Measurements from ENCODE around the gene B4GALT2.

Gene B4GALT2

DNA sequence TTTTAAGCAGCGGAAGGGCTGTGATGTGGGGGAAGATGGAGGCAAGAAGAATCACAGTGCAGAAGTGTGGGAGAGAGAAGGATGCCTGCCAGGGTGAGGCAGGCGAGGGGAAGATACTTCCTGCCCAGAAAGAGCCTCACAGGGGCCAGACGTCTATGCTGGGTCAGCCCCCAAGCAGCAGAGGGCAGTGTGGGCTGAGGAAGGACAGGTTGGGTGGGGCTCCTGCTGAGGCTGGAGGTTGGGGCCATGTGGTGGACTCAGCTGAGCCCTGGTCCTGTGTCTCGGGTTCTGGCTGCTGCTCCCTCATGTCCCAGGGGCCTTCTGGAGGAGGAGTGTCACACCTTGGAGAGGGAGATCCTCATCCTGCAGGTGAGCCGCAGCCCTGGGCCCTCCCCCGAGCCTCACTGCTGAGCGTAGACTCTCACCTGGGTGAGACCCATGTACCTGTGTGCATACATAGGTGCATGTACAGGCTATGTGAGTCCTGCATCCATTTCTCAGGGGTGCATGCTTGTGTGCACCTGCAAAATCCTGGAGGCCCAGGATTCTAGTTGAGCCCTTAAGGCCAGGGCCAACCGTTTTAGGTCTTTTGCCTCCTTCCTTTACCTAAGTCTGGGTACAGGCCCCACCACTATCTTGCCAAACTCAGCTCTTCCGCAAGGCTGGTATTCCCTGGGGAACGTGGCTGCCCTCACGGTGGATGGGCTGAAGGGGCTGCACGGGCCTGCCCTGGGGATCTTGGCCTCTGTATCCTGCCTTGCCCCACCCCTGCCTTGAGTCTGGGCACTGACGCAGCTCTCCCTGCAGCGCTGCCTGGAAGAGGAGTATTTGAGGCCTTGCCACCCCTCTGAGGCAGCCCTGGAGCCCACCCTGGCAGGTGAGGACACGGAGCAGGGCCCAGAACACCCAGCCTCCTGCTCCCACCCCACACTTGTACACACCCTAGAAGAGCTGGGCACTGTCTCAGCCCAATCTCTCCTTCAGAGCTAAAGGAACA is 16.1 kb downstream of the B4GALT2 start:
- DNase-seq (ENCODE audit: low read depth, low spot score): no peak
- in situ Hi-C loops (cut with HindIII; ENCODE audit: low sequenced_read_pairs): no loop called here
- TF ChIP-seq, protein P1, sequence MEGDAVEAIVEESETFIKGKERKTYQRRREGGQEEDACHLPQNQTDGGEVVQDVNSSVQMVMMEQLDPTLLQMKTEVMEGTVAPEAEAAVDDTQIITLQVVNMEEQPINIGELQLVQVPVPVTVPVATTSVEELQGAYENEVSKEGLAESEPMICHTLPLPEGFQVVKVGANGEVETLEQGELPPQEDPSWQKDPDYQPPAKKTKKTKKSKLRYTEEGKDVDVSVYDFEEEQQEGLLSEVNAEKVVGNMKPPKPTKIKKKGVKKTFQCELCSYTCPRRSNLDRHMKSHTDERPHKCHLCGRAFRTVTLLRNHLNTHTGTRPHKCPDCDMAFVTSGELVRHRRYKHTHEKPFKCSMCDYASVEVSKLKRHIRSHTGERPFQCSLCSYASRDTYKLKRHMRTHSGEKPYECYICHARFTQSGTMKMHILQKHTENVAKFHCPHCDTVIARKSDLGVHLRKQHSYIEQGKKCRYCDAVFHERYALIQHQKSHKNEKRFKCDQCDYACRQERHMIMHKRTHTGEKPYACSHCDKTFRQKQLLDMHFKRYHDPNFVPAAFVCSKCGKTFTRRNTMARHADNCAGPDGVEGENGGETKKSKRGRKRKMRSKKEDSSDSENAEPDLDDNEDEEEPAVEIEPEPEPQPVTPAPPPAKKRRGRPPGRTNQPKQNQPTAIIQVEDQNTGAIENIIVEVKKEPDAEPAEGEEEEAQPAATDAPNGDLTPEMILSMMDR (IDR thresholded peaks at IDR 0.05; ENCODE audit: low read depth, low read length): peak; percentile 33

GRCh38 chr1:43995984-43996732 is 17.1 kb downstream of the B4GALT2 start:
- no peak overlapping the region for H3K4me3 ChIP-seq (ENCODE audit: low read depth, low read length)
- no peak for DNase-seq (ENCODE audit: low read depth, low spot score)
- TF ChIP-seq, protein P1 (IDR thresholded peaks at IDR 0.05; ENCODE audit: low read depth, low read length): no peak
- in situ Hi-C loops (cut with HindIII; ENCODE audit: low sequenced_read_pairs): no loop called here

More for the DNA sequence above, 16.1 kb downstream of the B4GALT2 start:
- no peak overlapping the region for H3K4me3 ChIP-seq (ENCODE audit: low read depth, low read length)

GRCh38 chr1:43996733-43997115 is 17.7 kb downstream of the B4GALT2 start:
- H3K4me3 ChIP-seq (ENCODE audit: low read depth, low read length): no peak overlapping the region
- in situ Hi-C loops (cut with HindIII; ENCODE audit: low sequenced_read_pairs): no loop called here
- no peak for DNase-seq (ENCODE audit: low read depth, low spot score)
- TF ChIP-seq, protein P1 (IDR thresholded peaks at IDR 0.05; ENCODE audit: low read depth, low read length): no peak

DNA sequence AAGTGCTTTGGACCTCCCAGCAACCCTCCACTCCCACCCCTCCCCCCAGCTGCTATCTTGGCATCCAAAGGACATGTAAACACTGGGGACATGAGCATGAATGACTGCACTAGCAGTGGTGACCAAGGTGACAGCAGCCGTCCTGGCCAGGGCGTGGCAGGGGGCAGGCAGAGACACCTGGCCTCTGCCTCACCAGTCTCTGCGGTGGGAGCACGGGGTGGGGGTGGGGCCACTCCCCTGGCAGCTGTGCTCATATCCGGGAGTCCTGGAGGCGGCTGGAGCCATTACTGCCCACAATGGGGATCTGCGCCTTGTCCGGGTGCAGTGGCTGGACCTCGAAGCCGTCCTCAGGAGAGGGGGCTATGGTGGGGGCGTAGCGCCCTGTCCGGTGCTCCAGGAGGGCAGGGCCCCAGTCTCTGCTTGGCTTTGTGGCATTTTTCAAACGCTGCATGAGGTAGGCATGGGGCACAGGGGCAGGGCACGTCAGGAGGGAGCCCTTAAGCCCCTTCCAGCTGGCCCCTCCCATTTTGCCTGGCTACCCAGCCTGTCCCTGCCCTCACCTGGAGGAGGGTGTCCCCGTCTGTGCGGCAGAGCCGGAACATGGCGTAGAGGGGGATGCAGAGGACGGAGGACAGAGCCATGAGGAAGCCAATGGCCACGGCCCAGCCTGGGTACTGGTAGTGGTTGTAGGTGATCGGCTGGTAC is 18.4 kb downstream of the B4GALT2 start:
- TF ChIP-seq, protein P1 (IDR thresholded peaks at IDR 0.05; ENCODE audit: low read depth, low read length): no peak
- DNase-seq (ENCODE audit: low read depth, low spot score): no peak
- no peak overlapping the region for H3K4me3 ChIP-seq (ENCODE audit: low read depth, low read length)
- in situ Hi-C loops (cut with HindIII; ENCODE audit: low sequenced_read_pairs): no loop called here

- no peak overlapping the region for H3K4me3 ChIP-seq (ENCODE audit: low read depth, low read length)
- in situ Hi-C loops (cut with HindIII; ENCODE audit: low sequenced_read_pairs): no loop called here
- TF ChIP-seq, protein P1 (IDR thresholded peaks at IDR 0.05; ENCODE audit: low read depth, low read length): no peak
- DNase-seq (ENCODE audit: low read depth, low spot score): no peak
Observed at GRCh38 chr1:43998000-43998378, 19.0 kb downstream of the B4GALT2 start.

GRCh38 chr1:43999455-43999854 is 20.4 kb downstream of the B4GALT2 start:
- in situ Hi-C loops (cut with HindIII; ENCODE audit: low sequenced_read_pairs): no loop called here
- TF ChIP-seq, protein P1 (IDR thresholded peaks at IDR 0.05; ENCODE audit: low read depth, low read length): no peak
- no peak overlapping the region for H3K4me3 ChIP-seq (ENCODE audit: low read depth, low read length)
- DNase-seq (ENCODE audit: low read depth, low spot score): no peak
